Subcutaneous adipose tissue (tissue), 4 donors: ENCODE results near the gene PLCB1. TPM values are rescaled to one million over a fixed set of nuclear protein-coding genes. Genes with fewer than 3 reads are reported as not detected.

Experiments
- total RNA-seq, 4 donors: library from RNA; depleted of rRNA; stranded (reverse); fragments of >200 nt; gene quantifications; one replicate each; pipeline ENCODE4 v1.1.0, GENCODE V29; 2016
- TF ChIP-seq, protein P1 (sequence below): fragments of 450-650 bp; IDR thresholded peaks from one replicate; pipeline ENCODE4 v1.5.1; 2016; ENCODE audit warnings: low read depth, mild to moderate bottlenecking, control low read depth, antibody characterized with exemption, moderate library complexity

PLCB1 gene
- total RNA-seq, 4 donors from 2014 or later, result 14.1 to 26.7 (median 18.4) TPM

DNA sequence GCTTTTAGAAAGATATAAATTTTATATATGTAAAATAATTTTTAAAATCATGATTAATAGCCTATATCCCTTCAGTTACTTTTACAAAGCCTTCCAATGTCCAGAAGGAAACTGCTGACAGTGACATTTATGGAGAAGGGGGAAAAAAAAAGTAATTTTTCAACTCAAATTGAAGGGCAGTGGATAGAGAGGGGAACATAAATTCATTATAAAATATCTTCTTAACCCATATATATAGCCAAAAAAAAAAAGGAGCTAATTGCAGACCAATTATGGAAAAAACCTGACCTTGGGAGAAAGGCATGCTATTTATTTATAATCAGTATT lies 392.9 kb downstream of the PLCB1 start:
- TF ChIP-seq, protein P1, sequence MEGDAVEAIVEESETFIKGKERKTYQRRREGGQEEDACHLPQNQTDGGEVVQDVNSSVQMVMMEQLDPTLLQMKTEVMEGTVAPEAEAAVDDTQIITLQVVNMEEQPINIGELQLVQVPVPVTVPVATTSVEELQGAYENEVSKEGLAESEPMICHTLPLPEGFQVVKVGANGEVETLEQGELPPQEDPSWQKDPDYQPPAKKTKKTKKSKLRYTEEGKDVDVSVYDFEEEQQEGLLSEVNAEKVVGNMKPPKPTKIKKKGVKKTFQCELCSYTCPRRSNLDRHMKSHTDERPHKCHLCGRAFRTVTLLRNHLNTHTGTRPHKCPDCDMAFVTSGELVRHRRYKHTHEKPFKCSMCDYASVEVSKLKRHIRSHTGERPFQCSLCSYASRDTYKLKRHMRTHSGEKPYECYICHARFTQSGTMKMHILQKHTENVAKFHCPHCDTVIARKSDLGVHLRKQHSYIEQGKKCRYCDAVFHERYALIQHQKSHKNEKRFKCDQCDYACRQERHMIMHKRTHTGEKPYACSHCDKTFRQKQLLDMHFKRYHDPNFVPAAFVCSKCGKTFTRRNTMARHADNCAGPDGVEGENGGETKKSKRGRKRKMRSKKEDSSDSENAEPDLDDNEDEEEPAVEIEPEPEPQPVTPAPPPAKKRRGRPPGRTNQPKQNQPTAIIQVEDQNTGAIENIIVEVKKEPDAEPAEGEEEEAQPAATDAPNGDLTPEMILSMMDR, result no peak

GRCh38 chr20:8526610-8527009 lies 394.5 kb downstream of the PLCB1 start:
- TF ChIP-seq, protein P1, result no peak

GRCh38 chr20:8527998-8528723 lies 396.1 kb downstream of the PLCB1 start:
- TF ChIP-seq, protein P1, result no peak

GRCh38 chr20:8530022-8530421 lies 398.0 kb downstream of the PLCB1 start:
- TF ChIP-seq, protein P1, result no peak

DNA sequence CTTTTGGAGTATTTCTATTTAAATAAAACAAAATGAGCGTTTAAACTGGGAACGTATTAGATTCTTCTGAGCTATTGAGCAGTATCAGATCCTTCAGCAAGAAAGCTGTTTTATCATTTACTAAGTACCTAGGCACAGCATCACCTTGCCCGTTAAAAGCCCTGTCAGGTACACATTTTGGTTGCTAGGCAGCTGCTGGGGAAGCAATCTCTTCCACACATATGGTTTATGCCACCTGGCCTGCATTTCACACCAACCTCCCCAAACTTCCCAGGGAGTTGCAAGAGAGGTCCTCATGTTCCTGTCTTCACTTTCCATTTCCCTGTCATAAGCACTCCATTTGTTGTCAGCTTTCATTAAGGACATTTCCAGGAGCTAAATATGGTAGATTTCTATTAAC lies 400.1 kb downstream of the PLCB1 start:
- TF ChIP-seq, protein P1, result no peak

GRCh38 chr20:8534368-8535160 lies 402.5 kb downstream of the PLCB1 start:
- TF ChIP-seq, protein P1, result no peak
